IMR-90 (cell line): ENCODE data around the gene SLC30A1. TPM values are rescaled to one million over a fixed set of nuclear protein-coding genes. Genes with fewer than 3 reads are reported as not detected.
A peak's percentile ranks its signal among the peaks of the same experiment; 100 is the strongest.

Source experiments
- ATAC-seq: fragments of 200-7000 bp; cut with Tn5 transposase; 2 replicates; pipeline ENCODE4 v1.9.1; 2020; ENCODE audit warnings: low read depth, mild to moderate bottlenecking, moderate library complexity
- Bru-seq: library from RNA; stranded (reverse); fragments of 400-500 nt; gene quantifications from one replicate; lab custom pipeline; 2021; lab: Mats Ljungman, UMichigan
- BruChase-seq, 2 experiments: library from RNA; stranded (reverse); fragments of 400-500 nt; gene quantifications; one replicate each; lab custom pipeline; 2021; lab: Mats Ljungman, UMichigan
- BruUV-seq: library from RNA; stranded (reverse); fragments of 400-500 nt; replicated peaks from 2 replicates; lab custom pipeline; 2021; lab: Mats Ljungman, UMichigan
- CTCF ChIA-PET: fragments of 300-600 bp; formaldehyde crosslinking; extraction: SDS; loops from one replicate; lab custom pipeline; 2021; ENCODE audit warnings: antibody characterized with exemption; lab: Yijun Ruan, JAX
- POLR2A ChIA-PET: fragments of 300-600 bp; sonication (Branson Sonifier 250); formaldehyde crosslinking; loops from one replicate; lab custom pipeline; 2022; ENCODE audit warnings: antibody characterized with exemption; ENCODE audit not compliant: unreplicated experiment; lab: Charles Lee
- DNase-seq: peaks from one replicate; pipeline ENCODE4 v3.0.0; 2013
- H2AFZ ChIP-seq: replicated peaks from 2 replicates; pipeline ENCODE3; 2013; ENCODE audit warnings: low read length, mild to moderate bottlenecking; ENCODE audit not compliant: poor library complexity
- H2AK5ac ChIP-seq: 2 replicates; pipeline ENCODE4 v1.6.1; 2013; ENCODE audit warnings: low read depth, low read length, inconsistent platforms
- H2AK9ac ChIP-seq: replicated peaks from 2 replicates; pipeline ENCODE3; 2013; ENCODE audit warnings: mild to moderate bottlenecking, low read depth, low read length, moderate library complexity; ENCODE audit not compliant: poor library complexity
- H2BK120ac ChIP-seq: 2 replicates; pipeline ENCODE4 v1.6.1; 2013; ENCODE audit warnings: low read depth, low read length, inconsistent platforms
- H2BK15ac ChIP-seq: 3 replicates; pipeline ENCODE4 v1.6.1; 2013; ENCODE audit warnings: low read depth, low read length, inconsistent platforms
- H2BK20ac ChIP-seq: 2 replicates; pipeline ENCODE4 v1.6.1; 2013; ENCODE audit warnings: low read depth, mild to moderate bottlenecking, inconsistent platforms, low read length, moderate library complexity
- H2BK5ac ChIP-seq: 2 replicates; pipeline ENCODE4 v1.6.1; 2013; ENCODE audit warnings: mild to moderate bottlenecking, low read depth, low read length, inconsistent platforms; ENCODE audit not compliant: poor library complexity, severe bottlenecking
- H3K14ac ChIP-seq: replicated peaks from 2 replicates; pipeline ENCODE4 v1.6.1; 2013; ENCODE audit warnings: low read depth, low read length, inconsistent platforms
- H3K18ac ChIP-seq: 2 replicates; pipeline ENCODE4 v1.6.1; 2013; ENCODE audit warnings: low read depth, low read length, control low read depth
- H3K23ac ChIP-seq: 2 replicates; pipeline ENCODE4 v1.6.1; 2013; ENCODE audit warnings: low read depth, low read length, inconsistent platforms
- H3K27ac ChIP-seq: 2 replicates; pipeline ENCODE4 v1.5.1; 2013; ENCODE audit warnings: mild to moderate bottlenecking, control low read depth, low read length; ENCODE audit not compliant: insufficient read depth
- H3K27me3 ChIP-seq: 2 replicates; pipeline ENCODE4 v1.6.1; 2013; ENCODE audit warnings: low read length; ENCODE audit not compliant: control insufficient read depth, insufficient read depth
- H3K36me3 ChIP-seq: 2 replicates; pipeline ENCODE4 v1.6.1; 2013; ENCODE audit warnings: low read length, mixed read lengths; ENCODE audit not compliant: control insufficient read depth, insufficient read depth
- H3K4ac ChIP-seq: 2 replicates; pipeline ENCODE4 v1.6.1; 2013; ENCODE audit warnings: low read depth, low read length, inconsistent platforms
- H3K4me1 ChIP-seq: 2 replicates; pipeline ENCODE4 v1.6.1; 2013; ENCODE audit warnings: low read length, mixed read lengths; ENCODE audit not compliant: control insufficient read depth, insufficient read depth
- H3K4me2 ChIP-seq: 2 replicates; pipeline ENCODE4 v1.6.1; 2013; ENCODE audit warnings: low read depth, mild to moderate bottlenecking, control low read depth, low read length, moderate library complexity
- H3K4me3 ChIP-seq: 2 replicates; pipeline ENCODE4 v1.5.1; 2013; ENCODE audit warnings: low read depth, mild to moderate bottlenecking, control low read depth, low read length, moderate library complexity; ENCODE audit not compliant: insufficient read depth
- H3K56ac ChIP-seq: 2 replicates; pipeline ENCODE4 v1.6.1; 2013; ENCODE audit warnings: low read length, inconsistent platforms; ENCODE audit not compliant: insufficient read depth; ENCODE audit errors: extremely low read depth
- H3K79me1 ChIP-seq, 2 experiments: 2 replicates each; pipeline ENCODE4 v1.6.1; 2013; ENCODE audit warnings: low read length in 2 of 2, inconsistent platforms in 1 of 2, low read depth in 1 of 2
- H3K9ac ChIP-seq: 2 replicates; pipeline ENCODE4 v1.6.1; 2013; ENCODE audit warnings: low read depth, low read length, control low read depth
- H3K9me1 ChIP-seq: 2 replicates; pipeline ENCODE4 v1.6.1; 2013; ENCODE audit warnings: low read length, inconsistent platforms; ENCODE audit not compliant: insufficient read depth
- H3K9me3 ChIP-seq: 2 replicates; pipeline ENCODE4 v1.6.1; 2013; ENCODE audit warnings: low read length; ENCODE audit not compliant: control insufficient read depth, insufficient read depth
- H4K20me1 ChIP-seq: 2 replicates; pipeline ENCODE4 v1.6.1; 2013; ENCODE audit warnings: low read length, inconsistent platforms; ENCODE audit not compliant: insufficient read depth
- H4K5ac ChIP-seq: 2 replicates; pipeline ENCODE4 v1.6.1; 2013; ENCODE audit warnings: mild to moderate bottlenecking, low read depth, low read length, control low read depth
- H4K8ac ChIP-seq, 2 experiments: 2 replicates each; pipeline ENCODE4 v1.6.1; 2013; ENCODE audit warnings: low read depth in 2 of 2, low read length in 2 of 2, control low read depth in 1 of 2, inconsistent platforms in 1 of 2
- H4K91ac ChIP-seq: 2 replicates; pipeline ENCODE4 v1.6.1; 2013; ENCODE audit warnings: low read depth, low read length, inconsistent platforms; ENCODE audit not compliant: insufficient read depth
- BHLHE40 ChIP-seq: fragments of 150-350 bp; IDR thresholded peaks from 2 replicates; pipeline ENCODE4 v1.6.1; 2016; ENCODE audit warnings: mild to moderate bottlenecking, low read depth, low read length
- CEBPB ChIP-seq: IDR thresholded peaks from 2 replicates; pipeline ENCODE4 v1.6.1; 2012; ENCODE audit warnings: low read depth, low read length, improper control_type of control experiment
- ELK1 ChIP-seq: fragments of 150-350 bp; IDR thresholded peaks from 2 replicates; pipeline ENCODE4 v1.6.1; 2016; ENCODE audit warnings: low read depth, mild to moderate bottlenecking, low read length, moderate library complexity, borderline replicate concordance
- FOS ChIP-seq: fragments of 150-350 bp; IDR thresholded peaks from 2 replicates; pipeline ENCODE4 v1.6.1; 2016; ENCODE audit warnings: low read depth, low read length
- MAFK ChIP-seq: IDR thresholded peaks from 2 replicates; pipeline ENCODE4 v1.6.1; 2012; ENCODE audit warnings: low read depth, low read length, improper control_type of control experiment
- MAZ ChIP-seq: IDR thresholded peaks from 2 replicates; pipeline ENCODE4 v1.6.1; 2012; ENCODE audit warnings: low read depth, mild to moderate bottlenecking, low read length, improper control_type of control experiment, moderate library complexity, borderline replicate concordance
- MXI1 ChIP-seq: IDR thresholded peaks from 2 replicates; pipeline ENCODE4 v1.6.1; 2012; ENCODE audit warnings: low read depth, mild to moderate bottlenecking, low read length, moderate library complexity, borderline replicate concordance
- NFE2L2 ChIP-seq: fragments of 150-350 bp; IDR thresholded peaks from 2 replicates; pipeline ENCODE4 v1.6.1; 2016; ENCODE audit warnings: low read depth, mild to moderate bottlenecking, low read length
- POLR2A ChIP-seq: IDR thresholded peaks from 2 replicates; pipeline ENCODE4 v1.6.1; 2012; ENCODE audit warnings: mild to moderate bottlenecking, low read depth, low read length
- RCOR1 ChIP-seq: IDR thresholded peaks from 2 replicates; pipeline ENCODE4 v1.6.1; 2012; ENCODE audit warnings: mild to moderate bottlenecking, low read length, improper control_type of control experiment; ENCODE audit not compliant: insufficient replicate concordance
- RFX5 ChIP-seq: IDR thresholded peaks from 2 replicates; pipeline ENCODE4 v1.8.0; 2012; ENCODE audit warnings: low read depth, mild to moderate bottlenecking, low read length, moderate library complexity
- SMC3 ChIP-seq: fragments of 150-350 bp; IDR thresholded peaks from 2 replicates; pipeline ENCODE4 v1.6.1; 2016; ENCODE audit warnings: low read depth, mild to moderate bottlenecking, antibody characterized with exemption, low read length, moderate library complexity
- USF2 ChIP-seq: fragments of 150-350 bp; IDR thresholded peaks from 2 replicates; pipeline ENCODE4 v1.6.1; 2017; ENCODE audit warnings: mild to moderate bottlenecking, antibody characterized with exemption, low read length, low read depth
- WGBS, 2 experiments: methylation state at CpG; one replicate each; pipeline versions ENCODE4 v1.1.5 to v1.1.7; 2013; ENCODE audit warnings: missing lambda C conversion rate in 2 of 2; ENCODE audit not compliant: insufficient read length in 1 of 2; ENCODE audit errors: extremely low coverage in 2 of 2; 5-methylcytosine and 5-hydroxymethylcytosine counted together
- dilution Hi-C: fragments of 300-500 bp; cut with HindIII; formaldehyde crosslinking; loops from one replicate; pipeline ENCODE4 v1.14.3; 2018; ENCODE audit warnings: low sequenced_read_pairs; ENCODE audit not compliant: unreplicated experiment
- in situ Hi-C: fragments of 300-500 bp; cut with MboI; formaldehyde crosslinking; loops from 3 replicates; pipeline ENCODE4 v1.14.3; 2019; ENCODE audit warnings: low sequenced_read_pairs, inconsistent platforms, mixed read lengths
- intact Hi-C: fragments of 100-400 bp; cut with micrococcal nuclease; formaldehyde crosslinking; loops from 2 replicates; pipeline ENCODE4 v1.10.0; 2022
- long read RNA-seq: library from polyadenylated mRNA; unstranded; transcript quantifications from one replicate; pipeline ENCODE4 v2.0.0, GENCODE V29; 2021; ENCODE audit not compliant: unreplicated experiment
- polyA plus RNA-seq, 3 experiments: library from polyadenylated mRNA; depleted of rRNA; stranded (reverse); fragments of >200 nt; gene quantifications; 2 replicates each; pipeline ENCODE4 v1.2.3, GENCODE V29; 2012; ENCODE audit warnings: low replicate concordance in 1 of 3
- total RNA-seq: library from RNA; depleted of rRNA; stranded (reverse); fragments of >200 nt; gene quantifications from 2 replicates; pipeline ENCODE4 v1.2.3, GENCODE V29; 2012; rRNA removed

SLC30A1 gene
- 8.4 and 17.8 TPM in 2 replicates for total RNA-seq
- 4.2 and 5.4 TPM in 2 replicates for polyA plus RNA-seq (2012; rRNA removed)
- 3.2 and 4.6 TPM in 2 replicates for polyA plus RNA-seq (2012; cell fraction: cytosol; rRNA removed)
- polyA plus RNA-seq (2012; cell fraction: nucleus; rRNA removed; ENCODE audit: low replicate concordance) = 3.9 and 4.3 TPM in 2 replicates
- percentile 88 among the genes with signal in this experiment for Bru-seq, nascent RNA
- percentile 75 among the genes with signal in this experiment for BruChase-seq, experiment 1, labeled RNA remaining after a 6-hour chase
- percentile 99 among the genes with signal in this experiment for BruChase-seq, experiment 2, labeled RNA remaining after a 2-hour chase
- long read RNA-seq, full-length matches to known transcripts = 67 of 69 reads
- long read RNA-seq, partial matches to known transcripts = 2 of 69 reads
- long read RNA-seq, other reads (novel, unspliced or antisense) = 0 of 69 reads

- Histone ChIP-seq H3K9me3 (no peaks in the 10 kb centered on the region), H3K4ac (peak within 1 kb of the TSS; percentile 74), H3K27ac (peak within 1 kb of the TSS; percentile 91), H2BK5ac (peak within 1 kb of the TSS; percentile 64), H3K9ac (peak within 1 kb of the TSS; percentile 86), H4K20me1 (peaks cover 8% of the 10 kb centered on the region), H3K79me1 (peaks cover 5 to 25% of the 10 kb centered on the region in 2 experiments; a peak in 3 of 4 replicates), H3K4me2 (peak within 1 kb of the TSS; percentile 82), H3K23ac (peak within 1 kb of the TSS; percentile 68), H3K14ac (peak within 1 kb of the TSS; percentile 77), H4K5ac (peak within 1 kb of the TSS; percentile 35), H2AK5ac (peak within 1 kb of the TSS; percentile 79), H3K27me3 (no peaks in the 10 kb centered on the region), H2BK120ac (peak within 1 kb of the TSS; percentile 33), H4K8ac (peak within 1 kb of the TSS; percentile 61 to 69; a peak in 3 of 4 replicates), H3K4me3 (peak within 1 kb of the TSS; percentile 96), H2AK9ac (peak within 1 kb of the TSS; percentile 84), H3K9me1 (peaks cover 4% of the 10 kb centered on the region; the same call in 1 of the 2 replicates), H2AFZ (peak within 1 kb of the TSS; percentile 88), H3K36me3 (peaks cover 8% of the 10 kb centered on the region), H3K56ac (peak within 1 kb of the TSS; percentile 57), H4K91ac (peak within 1 kb of the TSS; percentile 70), H3K4me1 (peaks cover 13% of the 10 kb centered on the region), H2BK20ac (peak within 1 kb of the TSS; percentile 2; the same call in 1 of the 2 replicates), H2BK15ac (peak within 1 kb of the TSS; percentile 92; the same call in 1 of the 3 replicates), H3K18ac (peak within 1 kb of the TSS; percentile 17; the same call in 1 of the 2 replicates)
- intact Hi-C loops = loop anchor here (1.0 to 5.0 kb wide), 2 partner anchors 34 to 257 kb away; no protein-coding TSS in a partner anchor
- ATAC-seq (peak; percentile 93), DNase-seq (peak; percentile 97)
- dilution Hi-C loops = no loop called here
- CTCF ChIA-PET = interaction anchor here (0.5 to 1.1 kb wide), 4 partner anchors 24 to 98 kb away, joined by 3 to 4 read pairs (median 3); no protein-coding TSS in a partner anchor
- in situ Hi-C loops = loop anchor here (5.0 kb wide), 1 partner anchor 73 kb away; no protein-coding TSS in a partner anchor
- no TSS peak for BruUV-seq
- 0% methylated on average over 28 of the region's 98 CpGs; no CpG with 5 or more reads in 1 of the 2 experiments for WGBS, 2 experiments
- POLR2A ChIA-PET = interaction anchor here (0.7 kb wide), 1 partner anchor 17 kb away, joined by 3 read pairs; no protein-coding TSS in a partner anchor
- TF ChIP-seq ELK1 = no peak
- no peak for TF ChIP-seq CEBPB
- no peak for TF ChIP-seq SMC3
- TF ChIP-seq RCOR1 = no peak
- TF ChIP-seq BHLHE40 = no peak; the same call in 1 of the 2 replicates
- no peak for TF ChIP-seq MAFK
- TF ChIP-seq RFX5 = peak; percentile 63; the same call in 1 of the 2 replicates
- no peak for TF ChIP-seq FOS
- peak; percentile 74 for TF ChIP-seq POLR2A
- no peak; the same call in 1 of the 2 replicates for TF ChIP-seq NFE2L2
- no peak for TF ChIP-seq USF2
- no peak for TF ChIP-seq MXI1
- peak; percentile 61 for TF ChIP-seq MAZ
These were observed at the start of gene SLC30A1 for GRCh38 chr1:211578640-211579439. TSS of gene SLC30A1 (minus strand) at chr1:211579161. CDS start at chr1:211578612, 549 bp downstream.
